HPDE6-E6E7 (cell line): ENCODE results near the gene MRPS7.

Source experiments
- DNase-seq: peaks from one replicate; pipeline ENCODE4 v3.0.0; 2011; ENCODE audit warnings: missing footprints; ENCODE audit errors: extremely low spot score

Gene MRPS7

GRCh38 chr17:75308732-75309629 is 47.3 kb downstream of the MRPS7 start:
- no peak for DNase-seq

GRCh38 chr17:75313941-75314551 is 52.4 kb downstream of the MRPS7 start:
- DNase-seq = no peak

- DNase-seq = no peak
These were observed 54.0 kb downstream of the MRPS7 start for GRCh38 chr17:75315541-75316243.
